K562 (cell line): Measurements from ENCODE around the gene SUGP1. TPM values are rescaled to one million over a fixed set of nuclear protein-coding genes. Genes with fewer than 3 reads are reported as not detected.
A peak's percentile ranks its signal among the peaks of the same experiment; 100 is the strongest.

Experiments used
- BMI1 ChIP-seq: fragments of 150-350 bp; IDR thresholded peaks from 2 replicates; pipeline ENCODE4 v1.6.1; 2014; ENCODE audit warnings: low read length
- EP300 ChIP-seq: IDR thresholded peaks from 2 replicates; pipeline ENCODE4 v1.6.1; 2012; ENCODE audit warnings: low read length, improper control_type of control experiment
- ESRRA ChIP-seq: fragments of 450-650 bp; IDR thresholded peaks from 2 replicates; pipeline ENCODE4 v1.6.1; 2014; ENCODE audit warnings: low read depth, mild to moderate bottlenecking, moderate library complexity, borderline replicate concordance
- GATAD2A ChIP-seq: fragments of 450-650 bp; IDR thresholded peaks from 2 replicates; pipeline ENCODE4 v1.6.1; 2017
- LARP7 ChIP-seq: fragments of 450-650 bp; IDR thresholded peaks from 2 replicates; pipeline ENCODE4 v1.6.1; 2016
- NCOA6 ChIP-seq: fragments of 450-650 bp; IDR thresholded peaks from 2 replicates; pipeline ENCODE4 v1.6.1; 2017; ENCODE audit warnings: mild to moderate bottlenecking
- RBM34 ChIP-seq: fragments of 200-400 bp; formaldehyde crosslinking; IDR thresholded peaks from 2 replicates; pipeline ENCODE4 v1.6.1; 2018; ENCODE audit warnings: low read length, borderline replicate concordance; ENCODE audit not compliant: insufficient read depth
- SRSF9 ChIP-seq: fragments of 200-400 bp; formaldehyde crosslinking; IDR thresholded peaks from 2 replicates; pipeline ENCODE4 v1.6.1; 2017; ENCODE audit warnings: low read depth, low read length, borderline replicate concordance
- ZNF311 ChIP-seq: fragments of 250-450 bp; sonication (Bioruptor Pico); IDR thresholded peaks from 2 replicates; pipeline ENCODE4 v1.4.0; 2020; ENCODE audit warnings: mild to moderate bottlenecking, moderate library complexity
- polyA plus RNA-seq, 8 experiments: library from polyadenylated mRNA; depleted of rRNA in 4 of 8; stranded (reverse) in 5 of 8; unstranded in 3 of 8; fragments of >200 nt; fragmentation: Nextera tagmentation in 2 of 8; fragmentation: Illumina TruSeq in 1 of 8; extraction: Ambion mirVana in 2 of 8; extraction: Trizol in 1 of 8; gene quantifications; 2 replicates each; pipeline versions ENCODE4 v1.2.1 to v1.2.3, GENCODE V29; 2011 to 2014; ENCODE audit warnings: inconsistent platforms in 1 of 8, missing spikeins in 1 of 8
- total RNA-seq, 7 experiments: library from RNA; depleted of rRNA in 6 of 7; stranded (reverse); fragments of >200 nt in 6 of 7; fragmentation: Illumina TruSeq in 2 of 7; extraction: Trizol in 2 of 7; gene quantifications; 2 replicates each; pipeline versions ENCODE4 v1.2.1 to v1.2.3, GENCODE V29; 2011 to 2021; ENCODE audit warnings: low replicate concordance in 1 of 7
- TF ChIP-seq, protein P1 (sequence below): fragments of 250-450 bp; sonication (Bioruptor Pico); IDR thresholded peaks from 2 replicates; pipeline ENCODE4 v1.5.0; 2021; ENCODE audit warnings: mild to moderate bottlenecking, borderline replicate concordance
- TF ChIP-seq, protein P2 (sequence below), 2 experiments: fragments of 450-650 bp; IDR thresholded peaks; 2 replicates each; pipeline ENCODE4 v1.6.1; 2016; ENCODE audit warnings: mild to moderate bottlenecking in 2 of 2, borderline replicate concordance in 1 of 2, low read depth in 1 of 2, moderate library complexity in 1 of 2
- TF ChIP-seq, protein P3 (sequence below): sonication (generic); formaldehyde crosslinking; IDR thresholded peaks from 2 replicates; pipeline ENCODE4 v1.8.1; 2023; ENCODE audit warnings: mild to moderate bottlenecking, missing genetic modification reagents
- TF ChIP-seq, protein P4 (sequence below): IDR thresholded peaks from 2 replicates; pipeline ENCODE4 v1.6.1; 2016; ENCODE audit warnings: missing genetic modification characterization, missing compliant biosample characterization

Gene SUGP1
- total and polyA plus RNA-seq, 9 of the 15 experiments (the other 6 are each of a cell fraction or from before 2014, with no cell fraction given), result 1.0 to 53.3 (median 32.4) TPM

DNA sequence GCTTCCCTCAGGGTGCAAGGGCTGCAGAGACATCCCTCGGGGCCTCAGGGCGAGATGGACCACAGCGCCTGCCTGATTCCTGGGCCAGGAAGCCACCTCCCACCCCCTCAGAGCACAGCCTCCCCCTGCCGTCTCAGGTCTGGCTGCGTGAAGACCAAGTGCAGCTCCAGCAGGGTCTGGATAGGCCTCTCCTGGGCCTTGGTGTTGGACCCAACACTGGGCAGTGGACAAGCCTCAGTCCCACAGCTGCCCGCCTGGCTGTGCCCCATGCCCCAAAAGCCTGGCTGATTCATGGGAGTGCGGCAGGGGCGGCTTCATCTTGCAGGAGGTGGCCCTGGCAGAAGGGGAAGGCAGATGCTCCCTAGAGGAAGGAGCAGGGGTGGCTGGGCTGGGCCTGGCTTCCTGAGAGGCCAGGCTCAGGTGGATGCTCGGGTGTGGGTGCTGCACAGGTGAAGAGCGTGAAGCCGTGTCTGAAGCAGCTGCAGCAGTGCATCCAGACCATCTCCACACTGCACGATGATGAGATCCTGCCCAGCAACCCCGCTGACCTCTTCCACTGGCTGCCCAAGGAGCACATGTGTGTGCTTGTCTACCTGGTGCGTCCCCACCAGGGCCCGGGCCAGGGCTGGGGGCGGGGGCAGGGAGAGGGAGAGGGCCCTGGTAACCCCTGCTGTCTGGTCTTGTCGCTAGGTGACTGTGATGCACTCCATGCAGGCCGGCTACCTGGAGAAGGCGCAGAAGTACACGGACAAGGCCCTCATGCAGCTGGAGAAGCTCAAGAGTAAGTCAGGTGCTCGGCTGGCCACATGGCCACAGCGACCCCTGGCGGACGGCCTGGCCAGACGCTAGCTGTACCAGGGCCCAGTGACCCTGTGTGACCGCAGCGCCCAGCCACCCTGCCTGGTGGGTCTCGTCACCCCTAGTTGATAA is 22.0 kb upstream of the SUGP1 start (continued):
- TF ChIP-seq, protein P1, sequence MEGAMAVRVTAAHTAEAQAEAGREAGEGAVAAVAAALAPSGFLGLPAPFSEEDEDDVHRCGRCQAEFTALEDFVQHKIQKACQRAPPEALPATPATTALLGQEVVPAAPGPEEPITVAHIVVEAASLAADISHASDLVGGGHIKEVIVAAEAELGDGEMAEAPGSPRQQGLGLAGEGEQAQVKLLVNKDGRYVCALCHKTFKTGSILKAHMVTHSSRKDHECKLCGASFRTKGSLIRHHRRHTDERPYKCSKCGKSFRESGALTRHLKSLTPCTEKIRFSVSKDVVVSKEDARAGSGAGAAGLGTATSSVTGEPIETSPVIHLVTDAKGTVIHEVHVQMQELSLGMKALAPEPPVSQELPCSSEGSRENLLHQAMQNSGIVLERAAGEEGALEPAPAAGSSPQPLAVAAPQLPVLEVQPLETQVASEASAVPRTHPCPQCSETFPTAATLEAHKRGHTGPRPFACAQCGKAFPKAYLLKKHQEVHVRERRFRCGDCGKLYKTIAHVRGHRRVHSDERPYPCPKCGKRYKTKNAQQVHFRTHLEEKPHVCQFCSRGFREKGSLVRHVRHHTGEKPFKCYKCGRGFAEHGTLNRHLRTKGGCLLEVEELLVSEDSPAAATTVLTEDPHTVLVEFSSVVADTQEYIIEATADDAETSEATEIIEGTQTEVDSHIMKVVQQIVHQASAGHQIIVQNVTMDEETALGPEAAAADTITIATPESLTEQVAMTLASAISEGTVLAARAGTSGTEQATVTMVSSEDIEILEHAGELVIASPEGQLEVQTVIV (CRISPR knock-in tag), result no peak
- TF ChIP-seq ESRRA (0 out of 2 replicates have a peak, but pooled peaks have one; percentile 14), ZNF311 (no peak), GATAD2A (0 out of 2 replicates have a peak, but pooled peaks have one; percentile 30), NCOA6 (no peak), LARP7 (no peak), RBM34 (no peak), SRSF9 (no peak), EP300 (no peak), BMI1 (no peak)
- TF ChIP-seq, protein P2, sequence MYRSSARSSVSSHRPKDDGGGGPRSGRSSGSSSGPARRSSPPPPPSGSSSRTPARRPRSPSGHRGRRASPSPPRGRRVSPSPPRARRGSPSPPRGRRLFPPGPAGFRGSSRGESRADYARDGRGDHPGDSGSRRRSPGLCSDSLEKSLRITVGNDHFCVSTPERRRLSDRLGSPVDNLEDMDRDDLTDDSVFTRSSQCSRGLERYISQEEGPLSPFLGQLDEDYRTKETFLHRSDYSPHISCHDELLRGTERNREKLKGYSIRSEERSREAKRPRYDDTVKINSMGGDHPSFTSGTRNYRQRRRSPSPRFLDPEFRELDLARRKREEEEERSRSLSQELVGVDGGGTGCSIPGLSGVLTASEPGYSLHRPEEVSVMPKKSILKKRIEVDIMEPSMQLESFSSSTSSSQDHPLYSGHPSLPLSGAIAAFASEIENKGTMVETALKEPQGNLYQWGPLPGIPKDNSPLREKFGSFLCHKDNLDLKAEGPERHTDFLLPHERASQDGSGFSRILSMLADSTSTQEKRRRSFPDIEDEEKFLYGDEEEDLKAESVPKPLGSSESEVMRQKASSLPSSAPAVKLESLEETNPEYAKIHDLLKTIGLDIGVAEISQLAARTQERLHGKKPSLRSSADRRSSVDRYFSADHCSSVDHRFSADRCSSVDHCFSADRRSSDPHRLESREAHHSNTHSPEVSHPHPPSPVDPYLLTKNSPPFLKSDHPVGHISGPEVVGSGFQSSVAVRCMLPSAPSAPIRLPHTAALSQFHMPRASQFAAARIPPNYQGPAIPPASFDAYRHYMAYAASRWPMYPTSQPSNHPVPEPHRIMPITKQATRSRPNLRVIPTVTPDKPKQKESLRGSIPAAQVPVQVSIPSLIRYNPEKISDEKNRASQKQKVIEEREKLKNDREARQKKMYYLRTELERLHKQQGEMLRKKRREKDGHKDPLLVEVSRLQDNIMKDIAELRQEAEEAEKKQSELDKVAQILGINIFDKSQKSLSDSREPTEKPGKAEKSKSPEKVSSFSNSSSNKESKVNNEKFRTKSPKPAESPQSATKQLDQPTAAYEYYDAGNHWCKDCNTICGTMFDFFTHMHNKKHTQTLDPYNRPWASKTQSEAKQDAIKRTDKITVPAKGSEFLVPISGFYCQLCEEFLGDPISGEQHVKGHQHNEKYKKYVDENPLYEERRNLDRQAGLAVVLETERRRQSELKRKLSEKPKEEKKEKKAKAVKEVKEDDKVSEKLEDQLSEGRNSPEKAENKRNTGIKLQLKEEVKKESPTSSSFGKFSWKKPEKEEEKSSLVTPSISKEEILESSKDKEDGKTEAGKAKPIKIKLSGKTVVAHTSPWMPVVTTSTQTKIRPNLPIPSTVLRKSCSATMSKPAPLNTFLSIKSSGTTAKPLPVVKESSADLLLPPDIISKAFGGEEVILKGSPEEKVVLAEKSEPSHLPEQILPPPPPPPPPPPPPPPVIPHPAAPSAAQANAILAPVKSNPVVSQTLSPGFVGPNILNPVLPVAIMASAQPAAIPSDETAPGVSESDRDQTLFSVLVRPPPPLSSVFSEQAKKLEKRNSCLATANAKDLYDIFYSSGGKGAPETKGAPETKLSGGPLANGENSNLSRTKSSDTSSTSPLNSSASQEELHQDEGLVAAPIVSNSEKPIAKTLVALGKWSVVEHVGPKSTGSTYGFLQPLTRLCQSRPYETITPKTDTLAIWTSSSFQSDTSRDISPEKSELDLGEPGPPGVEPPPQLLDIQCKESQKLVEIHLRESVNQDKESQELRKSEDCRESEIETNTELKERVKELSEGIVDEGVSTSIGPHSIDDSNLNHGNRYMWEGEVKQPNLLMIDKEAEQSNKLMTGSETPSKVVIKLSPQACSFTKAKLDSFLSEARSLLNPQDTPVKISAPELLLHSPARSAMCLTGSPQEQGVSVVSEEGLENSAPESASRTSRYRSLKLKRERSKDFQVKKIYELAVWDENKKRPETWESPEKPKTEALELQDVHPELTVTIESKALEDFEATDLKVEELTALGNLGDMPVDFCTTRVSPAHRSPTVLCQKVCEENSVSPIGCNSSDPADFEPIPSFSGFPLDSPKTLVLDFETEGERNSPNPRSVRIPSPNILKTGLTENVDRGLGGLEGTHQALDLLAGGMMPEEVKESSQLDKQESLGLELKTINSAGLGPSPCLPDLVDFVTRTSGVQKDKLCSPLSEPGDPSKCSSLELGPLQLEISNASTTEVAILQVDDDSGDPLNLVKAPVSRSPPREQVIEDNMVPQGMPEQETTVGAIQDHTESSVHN (IDR thresholded peaks at IDR 0.05; ENCODE audit: borderline replicate concordance in 1 of 2, low read depth in 1 of 2), result no peak
- TF ChIP-seq, protein P3, sequence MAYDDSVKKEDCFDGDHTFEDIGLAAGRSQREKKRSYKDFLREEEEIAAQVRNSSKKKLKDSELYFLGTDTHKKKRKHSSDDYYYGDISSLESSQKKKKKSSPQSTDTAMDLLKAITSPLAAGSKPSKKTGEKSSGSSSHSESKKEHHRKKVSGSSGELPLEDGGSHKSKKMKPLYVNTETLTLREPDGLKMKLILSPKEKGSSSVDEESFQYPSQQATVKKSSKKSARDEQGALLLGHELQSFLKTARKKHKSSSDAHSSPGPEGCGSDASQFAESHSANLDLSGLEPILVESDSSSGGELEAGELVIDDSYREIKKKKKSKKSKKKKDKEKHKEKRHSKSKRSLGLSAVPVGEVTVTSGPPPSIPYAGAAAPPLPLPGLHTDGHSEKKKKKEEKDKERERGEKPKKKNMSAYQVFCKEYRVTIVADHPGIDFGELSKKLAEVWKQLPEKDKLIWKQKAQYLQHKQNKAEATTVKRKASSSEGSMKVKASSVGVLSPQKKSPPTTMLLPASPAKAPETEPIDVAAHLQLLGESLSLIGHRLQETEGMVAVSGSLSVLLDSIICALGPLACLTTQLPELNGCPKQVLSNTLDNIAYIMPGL, result no peak
- TF ChIP-seq, protein P4, sequence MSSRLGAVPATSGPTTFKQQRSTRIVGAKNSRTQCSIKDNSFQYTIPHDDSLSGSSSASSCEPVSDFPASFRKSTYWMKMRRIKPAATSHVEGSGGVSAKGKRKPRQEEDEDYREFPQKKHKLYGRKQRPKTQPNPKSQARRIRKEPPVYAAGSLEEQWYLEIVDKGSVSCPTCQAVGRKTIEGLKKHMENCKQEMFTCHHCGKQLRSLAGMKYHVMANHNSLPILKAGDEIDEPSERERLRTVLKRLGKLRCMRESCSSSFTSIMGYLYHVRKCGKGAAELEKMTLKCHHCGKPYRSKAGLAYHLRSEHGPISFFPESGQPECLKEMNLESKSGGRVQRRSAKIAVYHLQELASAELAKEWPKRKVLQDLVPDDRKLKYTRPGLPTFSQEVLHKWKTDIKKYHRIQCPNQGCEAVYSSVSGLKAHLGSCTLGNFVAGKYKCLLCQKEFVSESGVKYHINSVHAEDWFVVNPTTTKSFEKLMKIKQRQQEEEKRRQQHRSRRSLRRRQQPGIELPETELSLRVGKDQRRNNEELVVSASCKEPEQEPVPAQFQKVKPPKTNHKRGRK (tag), result no peak
